SK-N-SH (cell line): Measurements from ENCODE around the gene TOPBP1.

Experiments
- CTCF ChIP-seq: fragments of 200-600 bp; sonication (generic); IDR thresholded peaks from 2 replicates; pipeline ENCODE4 v1.6.1; 2017; ENCODE audit warnings: antibody characterized with exemption, mild to moderate bottlenecking, moderate library complexity
- EP300 ChIP-seq, 2 experiments: IDR thresholded peaks; 2 replicates each; pipeline versions ENCODE4 v1.4.0 to v1.6.1; 2012; ENCODE audit warnings: borderline replicate concordance in 1 of 2, low read depth in 1 of 2, low read length in 1 of 2
- FOXM1 ChIP-seq: IDR thresholded peaks from 2 replicates; pipeline ENCODE4 v1.4.0; 2012; ENCODE audit warnings: low read depth, mild to moderate bottlenecking
- IRF3 ChIP-seq: fragments of 150-350 bp; IDR thresholded peaks from 2 replicates; pipeline ENCODE4 v1.6.1; 2016; ENCODE audit warnings: mild to moderate bottlenecking, low read depth, low read length
- RAD21 ChIP-seq: IDR thresholded peaks from 2 replicates; pipeline ENCODE4 v1.6.1; 2012; ENCODE audit warnings: mild to moderate bottlenecking, low read length

GRCh38 chr3:133573054-133573628 is 88.6 kb downstream of the TOPBP1 start:
- TF ChIP-seq RAD21 (no peak), IRF3 (no peak), CTCF (no peak), EP300 (IDR thresholded peaks at IDR 0.05; ENCODE audit: borderline replicate concordance in 1 of 2, low read depth in 1 of 2, low read length in 1 of 2) (no peak), FOXM1 (no peak)
